Effector memory CD8-positive, alpha-beta T cell (primary cell): ENCODE measurements around the gene TTBK1.

ENCODE experiments used
- ATAC-seq: fragments of 150-1000 bp; cut with Tn5 transposase; replicated peaks from 2 replicates; pipeline ENCODE4 v1.10.0; 2021; ENCODE audit warnings: mild to moderate bottlenecking, moderate library complexity
- DNase-seq, 3 experiments: peaks; one replicate each; pipeline ENCODE4 v3.0.0; 2021
- H3K27ac Mint-ChIP-seq, 2 donors: one replicate each; pipeline ENCODE4 v1.8.0; 2022; ENCODE audit warnings: mild to moderate bottlenecking in 2 of 2, mixed read lengths in 2 of 2, moderate library complexity in 2 of 2
- H3K27me3 Mint-ChIP-seq, 2 donors: one replicate each; pipeline ENCODE4 v1.8.0; 2022; ENCODE audit warnings: mixed read lengths in 2 of 2
- H3K36me3 Mint-ChIP-seq: one replicate; pipeline ENCODE4 v1.8.0; 2022; ENCODE audit warnings: mild to moderate bottlenecking, moderate library complexity, mixed read lengths; ENCODE audit not compliant: insufficient read depth
- H3K4me1 Mint-ChIP-seq, 2 donors: one replicate each; pipeline ENCODE4 v1.8.0; 2022; ENCODE audit warnings: low read depth in 2 of 2, mixed read lengths in 2 of 2
- H3K4me3 Mint-ChIP-seq, 2 donors: one replicate each; pipeline ENCODE4 v1.8.0; 2022; ENCODE audit warnings: mild to moderate bottlenecking in 2 of 2, mixed read lengths in 2 of 2, moderate library complexity in 2 of 2
- H3K9me3 Mint-ChIP-seq, 2 donors: one replicate each; pipeline ENCODE4 v1.8.0; 2022; ENCODE audit warnings: mixed read lengths in 2 of 2

TTBK1 gene

GRCh38 chr6:43231053-43231452 lies 12.2 kb upstream of the TTBK1 start:
- Mint-ChIP-seq H3K36me3 (peaks cover 9% of the 10 kb centered on the region), H3K9me3 (no peaks in the 10 kb centered on the region), H3K27me3 (peaks cover 24 to 39% of the 10 kb centered on the region in 2 donors), H3K27ac (peak overlapping the region in 1 of 2 donors; percentile 30), H3K4me3 (no peak overlapping the region), H3K4me1 (peaks cover 13 to 20% of the 10 kb centered on the region in 2 donors)
- DNase-seq: no peak
- ATAC-seq: no peak

GRCh38 chr6:43231735-43232450 lies 11.4 kb upstream of the TTBK1 start:
- Mint-ChIP-seq H3K36me3 (peaks cover under 1% of the 10 kb centered on the region), H3K27me3 (peaks cover 31 to 48% of the 10 kb centered on the region in 2 donors), H3K4me3 (no peak overlapping the region), H3K9me3 (no peaks in the 10 kb centered on the region), H3K4me1 (peaks cover 13 to 18% of the 10 kb centered on the region in 2 donors), H3K27ac (peak overlapping the region in 1 of 2 donors; percentile 30)
- DNase-seq (no peak), ATAC-seq (no peak)

- Mint-ChIP-seq H3K9me3 (no peaks in the 10 kb centered on the region), H3K36me3 (no peaks in the 10 kb centered on the region), H3K4me3 (no peak overlapping the region), H3K27ac (no peak overlapping the region), H3K4me1 (no peaks in the 10 kb centered on the region), H3K27me3 (peaks cover 60 to 75% of the 10 kb centered on the region in 2 donors)
- no peak for DNase-seq
- ATAC-seq: no peak
Measured at GRCh38 chr6:43235841-43236240, 7.4 kb upstream of the TTBK1 start.

- DNase-seq (no peak), ATAC-seq (no peak)
- H3K36me3 Mint-ChIP-seq: no peaks in the 10 kb centered on the region
- H3K27me3 Mint-ChIP-seq: peaks cover 43 to 47% of the 10 kb centered on the region in 2 donors
- no peak overlapping the region for H3K4me3 Mint-ChIP-seq
- H3K4me1 Mint-ChIP-seq: no peaks in the 10 kb centered on the region
- H3K27ac Mint-ChIP-seq: no peak overlapping the region
- H3K9me3 Mint-ChIP-seq: no peaks in the 10 kb centered on the region
Measured at GRCh38 chr6:43239054-43239453, 4.2 kb upstream of the TTBK1 start.

- Mint-ChIP-seq H3K27me3 (peaks cover 37% of the 10 kb centered on the region in 2 donors), H3K27ac (no peak overlapping the region), H3K4me3 (no peak overlapping the region), H3K4me1 (no peaks in the 10 kb centered on the region), H3K36me3 (no peaks in the 10 kb centered on the region), H3K9me3 (no peaks in the 10 kb centered on the region)
- ATAC-seq: no peak
- DNase-seq: no peak
Measured at GRCh38 chr6:43240950-43241349, 2.3 kb upstream of the TTBK1 start.

- no peak overlapping the region for H3K27ac Mint-ChIP-seq
- DNase-seq (no peak), ATAC-seq (no peak)
- H3K4me1 Mint-ChIP-seq: no peaks in the 10 kb centered on the region
- no peaks in the 10 kb centered on the region for H3K9me3 Mint-ChIP-seq
- peaks cover 3% of the 10 kb centered on the region for H3K36me3 Mint-ChIP-seq
- H3K27me3 Mint-ChIP-seq: peaks cover 32 to 35% of the 10 kb centered on the region in 2 donors
- no peak overlapping the region for H3K4me3 Mint-ChIP-seq
Measured at GRCh38 chr6:43241446-43241845, 1.8 kb upstream of the TTBK1 start.

GRCh38 chr6:43243664-43244321 lies 512 bp downstream of the TTBK1 start:
- Mint-ChIP-seq H3K4me1 (peaks cover 10 to 12% of the 10 kb centered on the region in 2 donors), H3K27ac (no peak overlapping the region), H3K9me3 (no peaks in the 10 kb centered on the region), H3K36me3 (peaks cover 3% of the 10 kb centered on the region), H3K4me3 (no peak overlapping the region), H3K27me3 (peaks cover 10 to 18% of the 10 kb centered on the region in 2 donors)
- no peak for DNase-seq
- no peak for ATAC-seq

GRCh38 chr6:43246301-43247113 lies 3.2 kb downstream of the TTBK1 start:
- peaks cover 10 to 12% of the 10 kb centered on the region in 2 donors for H3K4me1 Mint-ChIP-seq
- H3K36me3 Mint-ChIP-seq: peaks cover 3% of the 10 kb centered on the region
- H3K9me3 Mint-ChIP-seq: no peaks in the 10 kb centered on the region
- peak overlapping the region; percentile 85 to 87 for H3K4me3 Mint-ChIP-seq
- ATAC-seq: no peak
- DNase-seq: no peak
- peak overlapping the region; percentile 82 to 93 for H3K27ac Mint-ChIP-seq
- H3K27me3 Mint-ChIP-seq: peaks cover 9 to 10% of the 10 kb centered on the region in 2 donors

GRCh38 chr6:43247114-43247999 lies 4.1 kb downstream of the TTBK1 start:
- DNase-seq: peak; percentile 64 to 70 (median 64)
- no peaks in the 10 kb centered on the region for H3K9me3 Mint-ChIP-seq
- H3K36me3 Mint-ChIP-seq: peaks cover 3% of the 10 kb centered on the region
- peaks cover 10 to 12% of the 10 kb centered on the region in 2 donors for H3K4me1 Mint-ChIP-seq
- ATAC-seq: peak; percentile 85
- peak overlapping the region; percentile 85 to 87 for H3K4me3 Mint-ChIP-seq
- H3K27me3 Mint-ChIP-seq: peaks cover 16 to 19% of the 10 kb centered on the region in 2 donors
- peak overlapping the region; percentile 82 to 93 for H3K27ac Mint-ChIP-seq

GRCh38 chr6:43248101-43248500 lies 4.8 kb downstream of the TTBK1 start:
- ATAC-seq: no peak
- H3K27ac Mint-ChIP-seq: peak overlapping the region in 1 of 2 donors; percentile 93
- DNase-seq: no peak
- no peaks in the 10 kb centered on the region for H3K9me3 Mint-ChIP-seq
- H3K27me3 Mint-ChIP-seq: peaks cover 23 to 26% of the 10 kb centered on the region in 2 donors
- H3K4me1 Mint-ChIP-seq: peaks cover 10 to 12% of the 10 kb centered on the region in 2 donors
- peak overlapping the region; percentile 85 to 87 for H3K4me3 Mint-ChIP-seq
- peaks cover 3% of the 10 kb centered on the region for H3K36me3 Mint-ChIP-seq

- no peak for ATAC-seq
- Mint-ChIP-seq H3K4me3 (no peak overlapping the region), H3K4me1 (peaks cover 10 to 12% of the 10 kb centered on the region in 2 donors), H3K36me3 (peaks cover 3% of the 10 kb centered on the region), H3K9me3 (no peaks in the 10 kb centered on the region), H3K27ac (no peak overlapping the region), H3K27me3 (peaks cover 23 to 33% of the 10 kb centered on the region in 2 donors)
- no peak for DNase-seq
Measured at GRCh38 chr6:43248791-43249190, 5.5 kb downstream of the TTBK1 start.

GRCh38 chr6:43250992-43251373 lies 7.7 kb downstream of the TTBK1 start:
- ATAC-seq (no peak), DNase-seq (no peak)
- peaks cover 3% of the 10 kb centered on the region for H3K36me3 Mint-ChIP-seq
- peak overlapping the region; percentile 13 to 16 for H3K27ac Mint-ChIP-seq
- H3K4me3 Mint-ChIP-seq: no peak overlapping the region
- H3K4me1 Mint-ChIP-seq: peaks cover 10 to 12% of the 10 kb centered on the region in 2 donors
- H3K9me3 Mint-ChIP-seq: no peaks in the 10 kb centered on the region
- H3K27me3 Mint-ChIP-seq: peaks cover 30 to 54% of the 10 kb centered on the region in 2 donors
